Stimulated activated CD4-positive, alpha-beta T cell treated with anti-CD3 and anti-CD28 coated beads, Interleukin-1b, Interleukin-23, amount 100 ng/mL, for 24 hours (primary cell): ENCODE results near the gene RAPGEF1.

ENCODE experiments used
- DNase-seq, 4 experiments: peaks; one replicate each; pipeline ENCODE4 v3.0.0-alpha.2; 2020; ENCODE audit warnings: low read depth in 4 of 4, low spot score in 1 of 4

RAPGEF1 gene

DNA sequence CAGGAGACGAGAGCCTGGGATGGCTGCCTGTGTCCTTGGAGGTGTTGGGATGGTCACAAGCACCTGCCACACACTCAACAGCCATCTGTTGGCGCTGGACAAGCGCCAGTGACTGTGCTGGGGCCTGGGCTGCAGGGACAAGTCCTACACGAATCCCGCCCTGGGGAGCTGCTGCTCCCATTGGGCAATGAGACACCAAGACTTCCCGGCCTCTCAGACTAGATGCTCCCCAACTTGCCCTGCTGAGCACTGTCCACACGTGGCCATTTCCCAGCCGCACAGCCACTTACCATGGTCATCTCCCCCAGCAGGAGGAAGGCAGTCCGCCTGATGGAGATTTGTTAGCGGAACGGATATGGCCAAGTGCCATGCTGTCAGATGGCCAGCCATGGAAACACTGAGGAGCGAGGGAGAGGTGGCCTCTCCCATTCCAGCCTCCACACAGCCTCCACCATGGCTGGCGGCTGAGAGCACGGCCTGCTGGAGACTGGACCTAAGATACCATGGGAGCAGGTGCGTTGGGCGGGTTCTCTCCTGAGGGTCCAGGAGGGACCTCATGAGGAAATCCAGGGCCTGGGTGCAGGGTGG is 150.7 kb downstream of the RAPGEF1 start:
- DNase-seq, result no peak

DNA sequence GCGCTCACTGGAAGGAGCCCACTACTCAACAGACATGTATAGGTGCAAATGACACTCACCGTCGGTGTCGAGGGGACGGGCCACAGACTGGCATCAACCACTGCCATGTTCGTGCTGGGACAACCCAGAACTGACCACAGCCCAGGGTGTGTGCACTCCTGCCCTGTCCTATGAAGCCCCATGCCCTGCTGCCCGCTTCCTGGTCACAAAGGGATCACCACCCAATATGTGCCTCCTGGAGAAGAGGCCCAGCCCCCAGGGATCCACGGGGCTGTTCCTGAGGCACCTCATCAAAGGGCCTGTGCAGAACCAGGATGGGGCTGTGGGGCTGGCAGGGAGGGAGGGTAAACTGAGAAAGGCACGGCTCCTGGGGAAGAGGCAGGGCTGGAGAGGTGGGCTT is 151.5 kb downstream of the RAPGEF1 start:
- no peak for DNase-seq

- no peak for DNase-seq
These were observed 152.0 kb downstream of the RAPGEF1 start for GRCh38 chr9:131587906-131588305.

- DNase-seq, result no peak
These were observed 152.5 kb downstream of the RAPGEF1 start for GRCh38 chr9:131587331-131587730.

DNA sequence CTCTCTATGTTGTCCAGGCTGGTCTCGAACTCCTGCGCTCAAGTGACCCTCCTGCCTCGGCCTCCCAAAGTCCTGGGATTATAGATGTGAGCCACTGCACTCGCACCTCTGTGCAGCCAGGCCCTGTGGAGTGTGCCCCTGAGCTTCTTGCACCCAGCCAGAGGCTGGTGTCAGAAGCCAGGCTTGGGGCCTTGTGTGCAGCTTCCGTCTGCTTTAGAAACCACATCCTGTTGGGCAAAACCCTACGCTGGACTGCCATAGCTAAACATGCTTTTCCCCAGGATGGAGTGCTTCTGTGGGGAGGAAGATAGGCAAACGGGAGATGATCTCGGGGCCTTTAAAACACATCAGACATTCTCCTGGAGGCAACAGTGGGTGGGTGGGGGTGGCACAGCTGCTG is 154.5 kb downstream of the RAPGEF1 start:
- no peak for DNase-seq

GRCh38 chr9:131584858-131585257 is 155.0 kb downstream of the RAPGEF1 start:
- no peak for DNase-seq

DNA sequence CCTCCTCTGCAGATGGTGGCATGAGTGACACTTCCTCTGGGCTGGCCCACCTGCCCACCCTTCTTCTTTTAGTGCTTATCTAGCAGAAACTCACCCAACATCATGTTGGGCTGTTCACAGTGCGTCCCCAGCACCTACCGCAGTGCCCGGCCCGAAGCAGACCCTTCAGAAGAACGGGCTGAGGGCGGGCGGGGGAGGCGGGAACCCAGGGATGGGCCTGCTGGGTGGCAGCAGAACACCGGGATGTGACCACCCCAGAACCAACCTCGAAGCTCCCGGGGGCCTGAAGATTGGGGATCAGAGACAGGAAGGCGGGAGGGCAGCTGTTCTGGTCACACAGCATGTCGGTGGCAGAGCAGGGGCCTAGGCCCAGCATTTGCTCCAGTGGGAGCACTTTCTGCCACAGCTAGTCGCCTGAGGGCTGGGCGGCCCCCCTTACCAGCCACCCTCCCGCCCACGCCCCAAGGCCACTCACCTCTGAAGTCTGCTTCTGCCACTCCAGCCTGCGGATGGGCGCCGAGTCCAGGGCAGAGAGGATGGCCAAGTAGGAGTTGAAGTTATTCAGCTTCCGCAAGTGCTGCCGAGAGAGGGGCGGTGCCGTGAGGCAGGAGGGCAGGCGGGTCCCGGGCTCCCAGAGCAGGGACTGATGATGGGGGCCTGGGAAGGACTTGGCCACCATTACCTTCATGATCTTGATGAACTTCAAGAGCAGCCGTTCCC is 155.9 kb downstream of the RAPGEF1 start:
- no peak for DNase-seq

- DNase-seq, result no peak
These were observed 156.6 kb downstream of the RAPGEF1 start for GRCh38 chr9:131583337-131583645.

- no peak for DNase-seq
These were observed 157.2 kb downstream of the RAPGEF1 start for GRCh38 chr9:131582466-131583336.

- no peak for DNase-seq
These were observed 157.8 kb downstream of the RAPGEF1 start for GRCh38 chr9:131582056-131582455.

DNA sequence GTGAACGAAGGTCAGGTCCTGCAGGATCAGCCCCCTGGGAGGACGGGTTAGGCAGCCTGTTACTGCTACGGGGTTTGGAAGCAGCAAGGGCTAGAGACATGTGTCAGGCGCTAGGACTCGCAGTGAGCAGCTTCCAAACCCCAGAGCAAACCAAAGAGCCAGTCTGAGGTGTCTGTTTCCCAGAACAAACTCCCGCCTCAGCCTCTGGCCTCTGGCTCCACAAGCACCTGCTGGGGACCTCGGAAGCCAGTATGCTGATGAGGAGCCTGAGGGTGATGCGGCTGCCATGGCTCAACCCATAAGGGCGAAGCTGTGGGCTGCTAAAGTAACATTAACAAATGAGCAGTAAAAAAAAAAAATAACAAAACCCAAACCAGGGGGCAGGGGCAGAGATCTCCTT is 159.5 kb downstream of the RAPGEF1 start:
- no peak for DNase-seq

DNA sequence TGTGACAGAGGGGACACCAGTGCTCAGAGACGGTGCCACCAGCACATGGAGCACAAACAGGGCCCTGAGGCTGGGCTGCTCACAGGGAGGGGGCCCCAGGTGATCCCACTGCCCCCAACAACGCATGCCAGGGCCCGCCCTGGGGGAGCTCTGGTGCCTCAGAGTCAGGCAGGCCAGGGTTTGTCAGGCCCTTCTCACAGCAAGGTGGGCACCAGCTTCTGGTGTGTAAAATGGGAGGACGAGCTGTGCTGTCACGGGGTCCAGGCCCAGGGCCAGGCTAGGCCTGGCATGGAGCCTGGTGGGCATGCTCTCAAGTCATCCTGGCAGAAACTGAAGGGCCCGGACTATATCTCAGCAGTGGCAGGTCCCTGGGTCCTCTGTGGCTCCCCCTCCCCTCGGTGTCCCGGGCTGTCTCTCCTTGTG is 160.1 kb downstream of the RAPGEF1 start:
- no peak for DNase-seq

- DNase-seq, result peak in 1 of 4 experiments; percentile 20
These were observed 161.0 kb downstream of the RAPGEF1 start for GRCh38 chr9:131578731-131579504.

DNA sequence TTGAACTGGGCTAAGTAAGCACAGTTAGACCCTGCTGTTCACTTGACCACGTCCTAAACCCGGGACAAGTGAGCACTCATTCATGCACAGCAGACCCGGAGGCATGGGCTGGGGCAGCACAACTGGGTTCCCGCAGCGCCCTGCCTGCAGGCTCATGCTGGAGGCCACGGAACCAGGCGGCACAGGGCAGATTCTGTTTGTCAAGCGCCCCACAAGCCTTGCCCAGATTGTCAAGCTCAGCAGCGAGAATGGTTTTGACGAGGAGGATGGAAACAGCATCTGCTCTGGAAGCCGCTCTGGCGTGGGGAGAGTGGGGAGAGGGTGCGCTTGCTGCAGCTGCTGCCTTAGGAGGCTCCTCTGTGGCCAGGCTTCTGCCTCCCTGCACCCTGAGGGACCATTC is 161.9 kb downstream of the RAPGEF1 start:
- no peak for DNase-seq

DNA sequence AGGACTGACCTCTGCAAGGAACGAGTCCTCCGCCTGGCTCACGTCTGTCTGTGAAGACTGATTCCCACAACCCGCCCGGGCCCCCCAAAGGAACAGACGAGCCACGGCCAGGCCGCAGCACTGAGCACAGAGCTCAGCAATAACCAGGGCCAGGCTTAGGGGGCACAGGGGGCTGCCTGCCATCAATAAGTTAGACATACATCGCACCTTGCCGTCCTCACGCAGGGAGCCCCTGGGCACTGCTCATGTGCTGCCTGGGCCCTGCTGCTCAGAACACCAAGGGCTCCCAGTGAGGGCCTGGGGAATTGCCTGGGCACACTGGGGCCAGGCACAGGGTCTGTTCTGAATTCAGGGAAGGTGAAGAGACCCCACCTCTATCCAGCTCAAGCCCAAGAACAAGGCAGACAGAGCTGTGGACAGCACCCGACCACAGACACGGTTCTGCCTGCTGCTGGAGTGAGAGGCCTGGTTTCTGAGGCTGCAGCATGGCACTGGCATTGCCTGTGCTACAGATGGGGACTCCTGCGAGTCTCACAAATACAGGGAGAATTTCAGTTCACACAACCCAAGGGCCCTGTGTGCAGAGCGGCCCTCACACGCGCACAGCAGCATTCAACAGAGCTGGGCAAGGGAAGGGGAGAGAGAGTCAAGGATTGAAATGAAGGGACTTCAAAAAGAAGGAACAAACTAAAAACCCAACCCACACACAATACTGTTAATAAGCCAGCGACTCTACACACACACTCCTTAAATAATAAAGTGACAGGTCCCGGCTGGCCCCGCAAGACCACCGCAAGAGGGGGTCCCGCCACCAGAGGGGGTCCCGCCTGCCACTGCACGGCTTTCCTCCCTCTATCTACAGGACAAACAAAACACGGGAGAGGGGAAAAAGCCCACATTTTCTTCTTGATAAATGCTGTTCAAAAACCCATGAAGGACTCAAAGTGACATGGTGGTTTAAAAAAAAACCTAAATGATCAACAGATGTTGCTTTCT is 162.6 kb downstream of the RAPGEF1 start:
- DNase-seq, result no peak

DNA sequence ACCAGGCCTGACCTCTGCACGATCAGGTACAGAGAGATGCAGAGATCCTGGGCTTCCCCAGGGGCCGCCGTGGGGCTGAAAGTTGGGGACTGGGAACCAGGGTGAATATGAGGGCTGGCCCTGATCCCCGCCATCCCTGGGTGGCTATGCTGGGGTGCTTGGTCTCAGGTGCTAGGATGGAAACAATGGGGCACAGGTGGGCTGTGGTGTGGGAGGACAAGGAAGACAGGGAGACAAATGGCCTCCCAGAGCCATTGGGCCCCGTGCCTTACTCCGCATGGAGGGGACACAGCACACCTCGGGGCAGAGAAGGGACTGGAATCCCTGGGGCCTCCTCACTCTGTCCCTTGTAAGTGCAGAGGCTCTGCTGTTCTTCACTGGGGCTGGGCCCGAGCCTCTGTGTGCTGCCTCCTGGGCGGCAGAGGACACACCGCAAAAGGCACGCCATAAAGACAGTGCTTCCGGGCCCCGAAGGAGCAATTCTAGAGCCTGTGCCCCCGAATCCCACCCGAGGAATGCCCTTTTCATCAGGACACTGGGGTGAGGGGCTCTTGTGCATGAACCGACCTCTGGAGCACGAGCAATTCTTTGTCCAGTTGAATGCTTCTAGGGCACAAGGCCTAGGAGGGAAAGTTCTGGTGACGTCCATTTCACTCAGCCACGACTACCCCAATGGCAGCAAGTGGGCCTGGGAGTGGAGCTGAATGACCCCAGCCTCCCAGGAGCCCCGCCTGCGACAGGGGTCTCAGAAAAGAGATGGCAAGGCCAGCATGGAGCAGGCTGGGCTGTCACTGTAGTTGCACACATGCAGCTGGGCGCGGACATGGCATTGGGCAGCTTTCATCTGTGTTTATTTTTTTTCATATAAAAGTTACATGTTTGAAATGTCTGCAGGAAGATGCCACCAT is 163.7 kb downstream of the RAPGEF1 start:
- no peak for DNase-seq

DNA sequence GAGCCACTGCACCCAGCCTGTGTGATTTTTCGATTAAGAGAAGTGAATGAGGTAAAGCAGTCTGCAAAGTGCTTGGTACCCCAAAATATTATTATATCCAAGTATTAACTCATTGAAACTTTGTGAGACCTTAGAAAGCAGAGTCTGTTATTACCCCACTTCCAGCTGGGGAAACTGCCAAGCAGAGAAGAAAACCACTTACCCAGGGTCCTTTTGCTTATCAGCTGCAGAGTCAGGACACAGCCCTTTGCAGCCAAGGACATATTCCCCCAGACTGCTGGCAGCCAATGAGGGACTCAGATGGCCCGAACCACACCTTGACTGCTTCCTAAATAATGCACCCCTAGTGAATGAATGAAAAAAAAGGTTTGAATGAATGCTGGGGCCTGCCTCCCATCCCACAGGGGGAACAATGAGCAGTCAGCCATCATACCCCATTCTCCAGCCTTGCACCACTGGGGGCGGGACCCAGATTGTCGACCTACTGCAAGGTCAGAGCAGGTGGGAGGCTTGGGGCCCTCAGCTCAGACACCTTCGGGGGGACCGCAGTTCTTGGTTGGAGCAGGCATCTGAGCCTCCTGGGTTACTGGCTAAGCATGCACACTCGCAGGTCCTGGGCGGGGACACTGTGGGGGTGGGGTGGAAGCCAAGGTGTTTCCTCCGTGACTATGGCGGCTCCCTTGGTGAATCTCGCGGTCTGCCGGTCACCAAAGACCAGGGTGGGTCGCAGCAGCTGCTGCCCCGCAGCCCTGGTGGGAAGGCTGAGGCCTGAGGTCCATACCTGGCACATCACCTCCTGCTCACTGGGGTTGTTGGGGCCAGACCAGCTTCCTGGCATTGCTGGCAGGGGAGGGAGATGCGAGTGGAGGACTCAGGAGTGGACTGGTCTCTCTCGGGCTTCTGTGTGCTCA is 164.9 kb downstream of the RAPGEF1 start:
- no peak for DNase-seq

- no peak for DNase-seq
These were observed 172.0 kb downstream of the RAPGEF1 start for GRCh38 chr9:131567910-131568309.
